Endothelial cell of umbilical vein (primary cell): ENCODE results near the gene ATP8A2. TPM values are rescaled to one million over a fixed set of nuclear protein-coding genes. Genes with fewer than 3 reads are reported as not detected.

Experiments used
- BruUV-seq: library from RNA; stranded (reverse); fragments of 400-500 nt; replicated peaks from 2 replicates; lab custom pipeline; 2021; lab: Mats Ljungman, UMichigan
- CTCF ChIA-PET: fragments of 300-600, 350-600 bp; sonication (Branson Sonifier 250); formaldehyde crosslinking; loops from one replicate; lab custom pipeline; 2021; ENCODE audit warnings: antibody characterized with exemption, inconsistent platforms; lab: Charles Lee
- POLR2A ChIA-PET: fragments of 300-600, 350-600 bp; sonication (Branson Sonifier 250); formaldehyde crosslinking; loops from one replicate; lab custom pipeline; 2021; ENCODE audit warnings: antibody characterized with exemption, inconsistent platforms; lab: Charles Lee
- DNase-seq: peaks from one replicate; pipeline ENCODE4 v3.0.0-alpha.2; 2011; ENCODE audit warnings: low read depth, low spot score
- FAIRE-seq: peaks from 2 replicates; lab custom pipeline; 2011; peaks lifted over from hg19 to GRCh38; lab: Jason Lieb, UNC
- H2AFZ ChIP-seq: 2 replicates; pipeline ENCODE4 v1.6.0; 2012; ENCODE audit warnings: low read depth, low read length, control low read depth, inconsistent platforms
- H3K27ac ChIP-seq: 2 replicates; pipeline ENCODE4 v1.5.1; 2011; ENCODE audit warnings: low read depth, mild to moderate bottlenecking, control low read depth, low read length, moderate library complexity; ENCODE audit not compliant: insufficient read depth
- H3K27me3 ChIP-seq, 2 experiments: 2 replicates each; pipeline versions ENCODE4 v1.6.0 to v1.6.1; 2011; ENCODE audit warnings: low read length in 2 of 2, mixed read lengths in 1 of 2; ENCODE audit not compliant: control insufficient read depth in 2 of 2, insufficient read depth in 2 of 2
- H3K36me3 ChIP-seq, 2 experiments: 2 replicates in 1 of 2; 3 replicates in 1 of 2; pipeline ENCODE4 v1.5.1; 2011; ENCODE audit warnings: low read length in 2 of 2, mild to moderate bottlenecking in 1 of 2, moderate library complexity in 1 of 2; ENCODE audit not compliant: control insufficient read depth in 2 of 2, insufficient read depth in 2 of 2; ENCODE audit errors: extremely low read depth in 1 of 2
- H3K4me1 ChIP-seq: 3 replicates; pipeline ENCODE4 v1.5.1; 2011; ENCODE audit warnings: mild to moderate bottlenecking, low read length; ENCODE audit not compliant: control insufficient read depth, insufficient read depth; ENCODE audit errors: extremely low read depth
- H3K4me2 ChIP-seq: 2 replicates; pipeline ENCODE4 v1.6.1; 2011; ENCODE audit warnings: low read length, control low read depth, mixed read lengths; ENCODE audit not compliant: insufficient read depth
- H3K4me3 ChIP-seq, 3 experiments: fragments of 200-600 bp in 1 of 3; sonication (generic), shearing (Covaris generic) in 1 of 3; replicated peaks in 1 of 3; 2 replicates each; pipeline ENCODE4 v1.5.1; 2011 to 2016; ENCODE audit warnings: control low read depth in 3 of 3, low read length in 3 of 3, mild to moderate bottlenecking in 2 of 3, inconsistent platforms in 1 of 3, low read depth in 1 of 3, moderate library complexity in 1 of 3; ENCODE audit not compliant: insufficient read depth in 1 of 3
- H3K79me2 ChIP-seq: 2 replicates; pipeline ENCODE4 v1.6.0; 2012; ENCODE audit warnings: low read length, inconsistent platforms; ENCODE audit not compliant: control insufficient read depth, insufficient read depth
- H3K9ac ChIP-seq: replicated peaks from 2 replicates; pipeline ENCODE3; 2011; ENCODE audit warnings: low read length, control low read depth; ENCODE audit not compliant: insufficient read depth; ENCODE audit errors: extremely low read depth
- H3K9me1 ChIP-seq: replicated peaks from 3 replicates; pipeline ENCODE4 v1.6.0; 2011; ENCODE audit warnings: mild to moderate bottlenecking, low read length; ENCODE audit not compliant: control insufficient read depth, insufficient read depth; ENCODE audit errors: extremely low read depth
- H3K9me3 ChIP-seq: replicated peaks from 2 replicates; pipeline ENCODE4 v1.5.1; 2012; ENCODE audit warnings: low read length, inconsistent platforms; ENCODE audit not compliant: control insufficient read depth, insufficient read depth
- H4K20me1 ChIP-seq: replicated peaks from 2 replicates; pipeline ENCODE3; 2011; ENCODE audit warnings: mild to moderate bottlenecking, low read length; ENCODE audit not compliant: control insufficient read depth, insufficient read depth; ENCODE audit errors: extremely low read depth
- CTCF ChIP-seq, 2 donors: IDR thresholded peaks; 1 replicate in 1 of 2; 2 replicates in 1 of 2; pipeline ENCODE4 v1.5.1; 2011; ENCODE audit warnings: low read length in 2 of 2, mild to moderate bottlenecking in 2 of 2, moderate library complexity in 2 of 2, control low read depth in 1 of 2, inconsistent platforms in 1 of 2, low read depth in 1 of 2; ENCODE audit not compliant: insufficient read depth in 1 of 2; ENCODE audit errors: extremely low read depth in 1 of 2
- EZH2 ChIP-seq: IDR thresholded peaks from 2 replicates; pipeline ENCODE4 v1.6.1; 2012; ENCODE audit warnings: borderline replicate concordance, low read depth, mild to moderate bottlenecking, moderate library complexity, low read length, inconsistent platforms; ENCODE audit not compliant: severe bottlenecking
- FOS ChIP-seq: IDR thresholded peaks from 2 replicates; pipeline ENCODE4 v1.6.1; 2011; ENCODE audit warnings: mild to moderate bottlenecking, low read length, moderate library complexity, borderline replicate concordance; ENCODE audit not compliant: insufficient read depth
- GATA2 ChIP-seq: IDR thresholded peaks from 2 replicates; pipeline ENCODE4 v1.7.0; 2011; ENCODE audit warnings: low read depth, mild to moderate bottlenecking, moderate library complexity, mixed read lengths, low read length; ENCODE audit not compliant: insufficient read length, insufficient read depth
- JUN ChIP-seq: IDR thresholded peaks from 2 replicates; pipeline ENCODE4 v1.6.1; 2011; ENCODE audit warnings: borderline replicate concordance, low read depth; ENCODE audit not compliant: insufficient read length, insufficient read depth
- MAX ChIP-seq: IDR thresholded peaks from 2 replicates; pipeline ENCODE4 v1.6.1; 2011; ENCODE audit not compliant: insufficient read depth, insufficient read length
- MYC ChIP-seq: IDR thresholded peaks from one replicate; pipeline ENCODE4 v1.6.1; 2011; ENCODE audit warnings: mild to moderate bottlenecking, low read depth, low read length
- POLR2A ChIP-seq: IDR thresholded peaks from 2 replicates; pipeline ENCODE4 v1.6.1; 2012; ENCODE audit warnings: low read depth, mild to moderate bottlenecking, control low read depth, low read length
- POLR2AphosphoS5 ChIP-seq: IDR thresholded peaks from 2 replicates; pipeline ENCODE4 v1.6.1; 2012; ENCODE audit warnings: low read depth, mild to moderate bottlenecking, control low read depth, low read length, moderate library complexity; ENCODE audit not compliant: insufficient read depth
- dilution Hi-C: fragments of 300-500 bp; cut with MboI; formaldehyde crosslinking; loops from one replicate; pipeline ENCODE4 v1.15.0; 2019; ENCODE audit warnings: low sequenced_read_pairs; ENCODE audit not compliant: extremely low pct_ligation_motif_present
- intact Hi-C: fragments of 100-400 bp; cut with micrococcal nuclease; formaldehyde crosslinking; loops from one replicate; pipeline ENCODE4 v1.10.0; 2022
- polyA plus RNA-seq, 4 experiments: library from polyadenylated mRNA; depleted of rRNA in 3 of 4; stranded (reverse) in 3 of 4; unstranded in 1 of 4; fragments of >200 nt; gene quantifications; 2 replicates each; pipeline versions ENCODE4 v1.2.1 to v1.2.3, GENCODE V29; 2011 to 2012; ENCODE audit warnings: missing spikeins in 1 of 4
- total RNA-seq: library from RNA; stranded (reverse); gene quantifications from 2 replicates; pipeline ENCODE4 v1.2.3, GENCODE V29; 2021

ATP8A2 gene
- total and polyA plus RNA-seq, 2 donors (not counting 3 experiments of a cell fraction or from before 2014, with no cell fraction given): 0.11 to 0.49 TPM

- Histone ChIP-seq H3K9me3 (no peaks in the 10 kb centered on the region), H3K9me1 (no peaks in the 10 kb centered on the region), H3K27me3 (peaks cover 0 to 3% of the 10 kb centered on the region in 2 experiments), H3K27ac (no peak overlapping the region), H3K9ac (no peak overlapping the region), H3K4me2 (no peak overlapping the region), H2AFZ (no peak overlapping the region), H3K4me1 (no peaks in the 10 kb centered on the region), H3K79me2 (no peaks in the 10 kb centered on the region), H4K20me1 (no peaks in the 10 kb centered on the region), H3K36me3 (no peaks in the 10 kb centered on the region), H3K4me3 (no peak overlapping the region)
- BruUV-seq: no TSS peak
- FAIRE-seq (no peak), DNase-seq (no peak)
- intact Hi-C loops: no loop called here
- CTCF ChIA-PET: no interaction called here
- POLR2A ChIA-PET: no interaction called here
- TF ChIP-seq CTCF (IDR thresholded peaks at IDR 0.05; ENCODE audit: extremely low read depth in 1 of 2, insufficient read depth in 1 of 2, low read depth in 1 of 2, low read length in 2 of 2): no peak
- no peak for TF ChIP-seq POLR2AphosphoS5
- no peak for TF ChIP-seq MAX
- no peak for TF ChIP-seq POLR2A
- no peak for TF ChIP-seq FOS
- TF ChIP-seq MYC: no peak
- TF ChIP-seq JUN: no peak
- TF ChIP-seq EZH2: no peak
- no peak for TF ChIP-seq GATA2
- dilution Hi-C loops: no loop called here
Measured at GRCh38 chr13:25744178-25744577, 372.4 kb downstream of the ATP8A2 start.
